Osteocyte (in vitro differentiated cells): ENCODE measurements around the gene R3HDM4. TPM values are rescaled to one million over a fixed set of nuclear protein-coding genes. Genes with fewer than 3 reads are reported as not detected.

ENCODE experiments used
- DNase-seq: peaks from one replicate; pipeline ENCODE4 v3.0.0; 2021; ENCODE audit warnings: mixed read lengths; ENCODE audit not compliant: unreplicated experiment; ENCODE audit errors: extremely low spot score
- H3K27ac Mint-ChIP-seq: one replicate; pipeline ENCODE4 v1.8.0; 2021; ENCODE audit warnings: mild to moderate bottlenecking, mixed read lengths; ENCODE audit not compliant: unreplicated experiment
- H3K27me3 Mint-ChIP-seq: one replicate; pipeline ENCODE4 v1.8.0; 2021; ENCODE audit warnings: mixed read lengths; ENCODE audit not compliant: unreplicated experiment
- H3K36me3 Mint-ChIP-seq: one replicate; pipeline ENCODE4 v1.8.0; 2021; ENCODE audit warnings: mixed read lengths; ENCODE audit not compliant: unreplicated experiment
- H3K4me1 Mint-ChIP-seq: one replicate; pipeline ENCODE4 v1.8.0; 2021; ENCODE audit warnings: mixed read lengths; ENCODE audit not compliant: unreplicated experiment
- H3K4me3 Mint-ChIP-seq: one replicate; pipeline ENCODE4 v1.8.0; 2021; ENCODE audit warnings: mild to moderate bottlenecking, moderate library complexity, mixed read lengths; ENCODE audit not compliant: unreplicated experiment
- H3K9me3 Mint-ChIP-seq: one replicate; pipeline ENCODE4 v1.8.0; 2021; ENCODE audit warnings: mixed read lengths; ENCODE audit not compliant: unreplicated experiment
- total RNA-seq: library from RNA; stranded (reverse); gene quantifications from 2 replicates; pipeline ENCODE4 v1.2.1, GENCODE V29; 2021
- TF ChIP-seq, protein P1 (sequence below): fragments of 200-600 bp; sonication (generic); IDR thresholded peaks from 2 replicates; pipeline ENCODE4 v1.5.0; 2021; ENCODE audit warnings: antibody characterized with exemption, mild to moderate bottlenecking, moderate library complexity

The R3HDM4 gene
- total RNA-seq, 1 donor from 2014 or later: 63.5 TPM

DNA sequence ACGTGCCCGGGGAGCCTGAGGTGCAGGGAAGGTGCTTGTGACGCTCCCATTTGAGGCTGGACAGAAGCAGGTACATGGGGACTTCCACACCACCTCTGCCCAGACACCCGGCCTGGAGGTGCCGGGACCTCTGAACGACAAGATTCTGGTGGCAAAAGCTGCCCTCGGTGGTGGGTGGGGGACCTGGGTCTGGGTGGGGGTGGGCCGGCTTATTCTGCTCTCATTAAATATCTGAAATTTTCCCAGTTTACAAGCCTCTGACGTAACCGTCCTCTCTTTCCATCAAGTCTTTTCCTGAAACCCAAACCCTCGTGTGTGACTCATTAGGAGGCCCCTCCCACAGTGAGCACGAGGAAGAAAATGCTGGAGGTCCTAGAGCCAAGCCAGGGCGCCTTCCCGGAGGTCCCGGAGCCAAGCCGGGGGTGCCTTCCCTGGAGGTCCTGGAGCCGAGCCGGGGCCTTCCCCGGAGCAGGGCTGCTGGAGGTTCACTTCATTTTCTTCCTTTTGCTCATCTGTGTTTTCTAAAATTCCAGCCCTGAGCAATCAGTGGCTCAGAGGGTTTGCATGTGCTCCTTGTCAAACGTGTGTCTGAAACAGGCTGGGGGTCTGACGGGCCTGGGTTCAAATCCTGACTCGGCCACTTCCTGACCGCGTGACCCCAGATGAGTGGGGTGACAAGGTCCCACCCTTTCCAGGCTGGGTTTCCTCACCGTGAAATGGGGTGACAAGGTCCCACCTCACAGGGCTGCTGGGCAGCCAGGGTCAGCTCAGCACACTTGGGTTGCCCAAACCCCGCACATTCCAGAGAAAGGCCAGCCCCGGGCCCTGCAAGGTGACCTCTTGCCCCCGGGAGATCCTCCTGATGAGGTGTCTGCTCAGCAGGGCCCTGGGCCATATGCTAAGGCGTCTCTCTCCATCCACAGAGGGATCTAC, 43.5 kb downstream of the R3HDM4 start:
- H3K9me3 Mint-ChIP-seq: no peaks in the 10 kb centered on the region
- H3K27me3 Mint-ChIP-seq: no peaks in the 10 kb centered on the region
- TF ChIP-seq, protein P1, sequence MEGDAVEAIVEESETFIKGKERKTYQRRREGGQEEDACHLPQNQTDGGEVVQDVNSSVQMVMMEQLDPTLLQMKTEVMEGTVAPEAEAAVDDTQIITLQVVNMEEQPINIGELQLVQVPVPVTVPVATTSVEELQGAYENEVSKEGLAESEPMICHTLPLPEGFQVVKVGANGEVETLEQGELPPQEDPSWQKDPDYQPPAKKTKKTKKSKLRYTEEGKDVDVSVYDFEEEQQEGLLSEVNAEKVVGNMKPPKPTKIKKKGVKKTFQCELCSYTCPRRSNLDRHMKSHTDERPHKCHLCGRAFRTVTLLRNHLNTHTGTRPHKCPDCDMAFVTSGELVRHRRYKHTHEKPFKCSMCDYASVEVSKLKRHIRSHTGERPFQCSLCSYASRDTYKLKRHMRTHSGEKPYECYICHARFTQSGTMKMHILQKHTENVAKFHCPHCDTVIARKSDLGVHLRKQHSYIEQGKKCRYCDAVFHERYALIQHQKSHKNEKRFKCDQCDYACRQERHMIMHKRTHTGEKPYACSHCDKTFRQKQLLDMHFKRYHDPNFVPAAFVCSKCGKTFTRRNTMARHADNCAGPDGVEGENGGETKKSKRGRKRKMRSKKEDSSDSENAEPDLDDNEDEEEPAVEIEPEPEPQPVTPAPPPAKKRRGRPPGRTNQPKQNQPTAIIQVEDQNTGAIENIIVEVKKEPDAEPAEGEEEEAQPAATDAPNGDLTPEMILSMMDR: no peak
- H3K4me3 Mint-ChIP-seq: no peak overlapping the region
- H3K4me1 Mint-ChIP-seq: peaks cover 62% of the 10 kb centered on the region
- peak overlapping the region; percentile 97 for H3K27ac Mint-ChIP-seq
- peaks cover 11% of the 10 kb centered on the region for H3K36me3 Mint-ChIP-seq
- peak; percentile 91 for DNase-seq

DNA sequence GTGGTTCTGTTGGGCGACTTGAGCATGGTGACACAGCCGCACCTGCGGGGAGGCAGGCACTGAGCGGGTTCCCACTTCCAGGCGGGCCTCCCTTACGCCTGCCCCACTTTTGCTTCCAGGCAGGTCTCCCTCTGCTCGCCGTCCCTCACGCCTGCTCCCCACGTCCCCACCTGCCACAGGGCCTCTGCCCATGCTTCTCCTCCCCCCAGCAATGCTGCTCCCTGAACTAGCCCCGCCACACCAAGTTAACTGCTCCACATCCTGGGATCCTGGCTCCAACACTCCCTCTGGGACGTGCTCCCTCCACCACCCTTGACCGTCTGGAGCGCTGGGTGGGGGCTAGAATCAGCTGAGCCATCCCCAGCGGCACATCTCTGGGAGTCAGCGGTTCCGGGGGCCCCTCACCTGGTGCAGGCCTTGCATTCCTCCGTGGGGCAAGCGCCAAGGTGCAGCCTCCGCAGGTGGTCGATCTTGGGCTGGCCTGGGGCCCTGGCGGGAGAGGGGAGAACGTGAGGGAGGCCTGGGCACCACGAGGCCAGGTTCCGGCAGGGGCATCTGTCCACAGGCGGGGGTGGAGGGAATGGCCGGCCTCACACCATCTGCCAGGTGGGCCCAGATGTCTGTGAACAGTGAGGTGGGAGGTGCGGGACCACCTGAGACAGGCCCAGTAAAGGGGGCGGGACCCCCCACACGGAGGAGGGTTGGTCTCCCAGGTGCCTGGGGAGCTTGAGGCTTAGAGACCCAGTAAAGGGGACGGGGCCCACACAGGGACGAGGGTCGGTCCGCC, 44.4 kb downstream of the R3HDM4 start:
- no peaks in the 10 kb centered on the region for H3K9me3 Mint-ChIP-seq
- peak overlapping the region; percentile 97 for H3K27ac Mint-ChIP-seq
- H3K4me1 Mint-ChIP-seq: peaks cover 64% of the 10 kb centered on the region
- peak overlapping the region; percentile 6 for H3K4me3 Mint-ChIP-seq
- TF ChIP-seq, protein P1: no peak
- H3K27me3 Mint-ChIP-seq: no peaks in the 10 kb centered on the region
- DNase-seq: peak; percentile 83
- peaks cover 9% of the 10 kb centered on the region for H3K36me3 Mint-ChIP-seq

DNA sequence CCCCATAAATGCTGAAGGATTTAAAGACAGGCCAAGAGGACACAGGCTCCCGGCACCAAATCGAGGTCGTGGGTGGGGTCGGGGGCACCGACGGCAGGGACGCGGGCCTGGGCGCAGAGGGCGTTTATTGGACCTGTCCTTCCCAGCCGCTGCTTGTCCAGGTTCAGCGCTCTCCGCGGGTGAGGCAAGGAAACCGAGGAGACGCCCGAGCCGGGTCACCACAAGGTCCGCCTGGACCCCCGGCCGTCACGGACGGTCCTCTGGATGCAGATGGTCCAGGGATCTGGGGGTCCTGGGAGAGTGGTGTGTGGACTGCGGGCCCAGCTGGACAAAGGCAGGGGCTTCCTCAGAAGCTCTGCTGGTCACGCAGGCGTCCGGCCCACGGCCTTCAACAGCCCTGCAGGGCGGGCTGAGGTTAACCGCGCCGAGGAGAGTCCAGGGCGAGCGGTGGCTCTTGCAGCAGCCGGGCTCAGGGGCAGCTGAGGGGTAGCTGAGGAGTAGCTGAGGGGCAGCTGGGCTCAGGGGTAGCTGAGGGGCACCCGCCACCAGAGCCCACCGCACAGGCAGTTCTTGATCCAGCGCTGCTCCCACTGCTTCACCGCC, 45.1 kb downstream of the R3HDM4 start:
- no peaks in the 10 kb centered on the region for H3K9me3 Mint-ChIP-seq
- peaks cover 69% of the 10 kb centered on the region for H3K4me1 Mint-ChIP-seq
- peak overlapping the region; percentile 97 for H3K27ac Mint-ChIP-seq
- peaks cover 9% of the 10 kb centered on the region for H3K36me3 Mint-ChIP-seq
- H3K4me3 Mint-ChIP-seq: peak overlapping the region; percentile 52
- DNase-seq: no peak
- H3K27me3 Mint-ChIP-seq: no peaks in the 10 kb centered on the region
- TF ChIP-seq, protein P1: no peak

DNA sequence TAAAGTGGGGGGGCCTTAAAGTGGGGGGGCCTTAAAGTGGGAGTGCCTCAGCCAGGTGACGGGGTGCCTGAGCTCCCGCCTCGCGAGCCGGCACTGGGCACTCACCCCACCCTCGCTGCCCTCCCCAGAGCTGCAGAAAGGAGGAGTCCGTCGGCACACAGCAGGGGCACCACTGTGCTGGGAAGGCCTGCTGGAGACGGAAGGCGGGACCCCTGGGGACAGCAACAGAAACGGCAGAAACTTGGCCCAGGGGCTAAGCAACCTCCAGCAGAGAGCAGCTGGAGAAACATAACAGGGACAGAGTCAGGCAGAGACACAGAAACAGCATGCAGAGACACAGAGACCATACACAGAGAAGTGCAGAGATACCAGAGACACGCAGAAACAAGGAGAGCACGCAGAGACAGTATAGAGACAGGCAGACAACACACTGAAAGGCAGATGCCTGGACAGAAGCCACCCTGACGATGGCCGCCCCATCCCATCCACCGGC, 45.7 kb downstream of the R3HDM4 start:
- Mint-ChIP-seq H3K27ac (peak overlapping the region; percentile 97), H3K27me3 (no peaks in the 10 kb centered on the region), H3K4me1 (peaks cover 69% of the 10 kb centered on the region), H3K4me3 (peak overlapping the region; percentile 52), H3K9me3 (no peaks in the 10 kb centered on the region), H3K36me3 (peaks cover 9% of the 10 kb centered on the region)
- peak; percentile 94 for DNase-seq
- TF ChIP-seq, protein P1: no peak
